Astrocyte of the cerebellum (primary cell): Measurements from ENCODE around the gene ATP11A.
"Not testable (repeated sequence)": the region's sequence is repeated elsewhere in the genome, so short reads cannot be mapped to it uniquely, and the experiment has no call there.

Experiments
- DNase-seq: peaks from one replicate; pipeline ENCODE4 v3.0.0-alpha.2; 2011; ENCODE audit warnings: low read depth
- H3K4me3 ChIP-seq: 2 replicates; pipeline ENCODE4 v1.5.1; 2011; ENCODE audit warnings: mild to moderate bottlenecking, low read depth, low read length, moderate library complexity
- in situ Hi-C: cut with HindIII; loops from 2 replicates; pipeline ENCODE4 v1.10.0; 2017; ENCODE audit warnings: low sequenced_read_pairs
- TF ChIP-seq, protein P1 (sequence below): IDR thresholded peaks from 2 replicates; pipeline ENCODE4 v1.5.1; 2012; ENCODE audit warnings: low read length, low read depth, moderate library complexity, mild to moderate bottlenecking; ENCODE audit errors: missing control alignments

The ATP11A gene

DNA sequence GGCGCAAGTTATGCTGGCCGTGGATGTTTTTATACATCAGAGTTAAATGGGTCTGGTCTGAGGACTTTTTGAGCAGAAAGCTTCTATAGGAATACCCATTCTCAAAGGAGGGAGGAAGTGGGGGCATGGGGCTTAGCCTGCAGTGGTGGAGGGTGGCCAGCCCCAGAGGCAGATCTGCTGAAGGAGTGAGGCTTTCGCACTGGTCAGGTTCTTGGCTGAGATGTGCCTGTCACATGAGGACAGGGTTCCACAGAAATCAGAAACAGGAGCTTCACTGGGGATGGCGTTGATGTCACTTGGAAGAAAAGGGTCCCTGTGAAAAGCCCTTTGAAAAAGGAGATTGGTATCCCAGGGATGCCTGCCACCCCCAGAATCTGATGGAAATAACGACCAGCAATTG lies 178.5 kb downstream of the ATP11A start:
- no peak overlapping the region for H3K4me3 ChIP-seq
- in situ Hi-C loops, result no loop called here
- TF ChIP-seq, protein P1, sequence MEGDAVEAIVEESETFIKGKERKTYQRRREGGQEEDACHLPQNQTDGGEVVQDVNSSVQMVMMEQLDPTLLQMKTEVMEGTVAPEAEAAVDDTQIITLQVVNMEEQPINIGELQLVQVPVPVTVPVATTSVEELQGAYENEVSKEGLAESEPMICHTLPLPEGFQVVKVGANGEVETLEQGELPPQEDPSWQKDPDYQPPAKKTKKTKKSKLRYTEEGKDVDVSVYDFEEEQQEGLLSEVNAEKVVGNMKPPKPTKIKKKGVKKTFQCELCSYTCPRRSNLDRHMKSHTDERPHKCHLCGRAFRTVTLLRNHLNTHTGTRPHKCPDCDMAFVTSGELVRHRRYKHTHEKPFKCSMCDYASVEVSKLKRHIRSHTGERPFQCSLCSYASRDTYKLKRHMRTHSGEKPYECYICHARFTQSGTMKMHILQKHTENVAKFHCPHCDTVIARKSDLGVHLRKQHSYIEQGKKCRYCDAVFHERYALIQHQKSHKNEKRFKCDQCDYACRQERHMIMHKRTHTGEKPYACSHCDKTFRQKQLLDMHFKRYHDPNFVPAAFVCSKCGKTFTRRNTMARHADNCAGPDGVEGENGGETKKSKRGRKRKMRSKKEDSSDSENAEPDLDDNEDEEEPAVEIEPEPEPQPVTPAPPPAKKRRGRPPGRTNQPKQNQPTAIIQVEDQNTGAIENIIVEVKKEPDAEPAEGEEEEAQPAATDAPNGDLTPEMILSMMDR, result no peak

DNA sequence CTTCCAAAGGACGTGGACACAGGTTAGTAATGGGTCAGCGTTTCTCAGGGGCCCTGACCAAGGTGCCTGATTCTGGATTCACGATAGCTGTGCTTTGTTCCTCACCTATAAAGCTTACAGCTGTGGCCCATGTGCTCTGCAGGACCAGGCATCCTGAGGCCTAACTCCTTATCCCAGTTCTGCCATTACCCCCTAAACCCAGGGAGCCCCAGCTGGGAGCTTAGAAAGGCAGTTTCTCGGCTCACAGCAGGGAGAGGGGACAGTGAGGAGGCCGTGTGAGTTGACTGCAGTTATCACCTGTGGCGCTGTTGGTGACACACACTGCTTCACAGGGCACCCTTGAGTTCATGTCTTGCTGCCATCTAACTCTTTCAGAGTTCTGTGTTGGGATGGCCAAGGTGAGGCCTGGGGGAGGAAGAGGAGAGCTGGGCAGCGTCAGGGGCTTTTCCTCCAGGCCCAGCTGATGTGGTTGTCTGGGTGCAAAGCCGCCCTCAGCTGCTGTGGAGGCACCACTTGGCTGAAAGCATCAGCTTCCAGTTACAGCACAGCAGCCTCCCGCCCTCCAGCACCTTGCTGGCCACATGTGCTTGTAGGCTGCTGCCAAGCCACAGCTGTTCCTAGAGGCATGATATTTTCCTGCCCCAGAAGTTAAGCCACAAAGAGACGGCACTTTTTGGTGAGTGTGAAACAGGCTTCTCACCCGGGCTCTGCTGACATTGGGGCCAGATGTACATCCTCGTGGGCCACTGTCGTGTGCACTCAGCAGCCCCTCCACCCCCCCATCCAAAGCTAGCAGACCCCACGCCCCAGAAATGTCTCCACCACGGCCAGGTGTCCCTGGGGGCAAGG lies 179.6 kb downstream of the ATP11A start:
- DNase-seq, result no peak
- in situ Hi-C loops, result no loop called here
- TF ChIP-seq, protein P1, result no peak
- no peak overlapping the region for H3K4me3 ChIP-seq

More for the DNA sequence above, 178.5 kb downstream of the ATP11A start:
- DNase-seq, result no peak

DNA sequence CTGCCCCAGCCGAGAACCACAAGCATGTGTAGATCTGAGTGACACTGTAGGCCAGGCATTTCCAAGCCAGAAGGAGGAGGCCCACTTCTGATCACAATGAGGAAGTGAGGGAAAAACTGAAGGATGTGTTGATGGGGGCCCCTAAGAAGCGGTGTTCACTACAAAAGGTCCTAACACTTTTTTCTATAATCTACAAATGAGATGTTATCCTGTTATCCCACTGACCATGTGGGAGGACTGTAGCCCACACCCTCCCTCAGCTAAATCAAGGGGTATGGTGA lies 180.2 kb downstream of the ATP11A start:
- no peak for DNase-seq
- TF ChIP-seq, protein P1, result no peak
- H3K4me3 ChIP-seq, result no peak overlapping the region
- in situ Hi-C loops, result no loop called here

DNA sequence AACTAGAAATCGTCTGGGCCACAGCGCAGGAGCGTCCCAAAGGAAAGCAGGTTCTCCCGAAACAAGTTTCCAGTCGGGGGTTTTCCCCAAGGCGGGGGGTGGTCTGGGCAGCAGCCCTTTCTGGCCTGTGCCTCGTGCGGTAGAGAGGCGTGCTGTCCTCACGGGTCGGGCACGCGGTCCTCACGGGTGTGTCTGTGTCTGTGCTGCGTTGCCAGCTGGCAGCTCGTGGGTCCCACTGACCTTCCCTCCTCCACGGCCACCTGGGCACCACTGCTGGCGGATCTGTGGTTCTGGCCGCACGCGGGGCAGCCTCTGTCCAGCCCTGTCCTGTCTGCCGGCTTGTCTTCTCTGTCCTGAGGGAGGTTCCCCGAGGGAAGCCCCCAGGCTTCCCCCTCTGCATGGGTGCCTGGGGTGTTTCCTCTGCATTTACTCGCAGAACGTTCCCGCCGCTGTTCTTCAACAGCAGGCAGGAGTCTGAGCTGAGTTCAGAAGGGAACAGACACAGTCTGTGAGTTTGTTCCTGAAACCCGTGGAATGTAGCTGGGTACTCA lies 181.0 kb downstream of the ATP11A start:
- TF ChIP-seq, protein P1, result no peak
- in situ Hi-C loops, result no loop called here
- no peak for DNase-seq
- no peak overlapping the region for H3K4me3 ChIP-seq

DNA sequence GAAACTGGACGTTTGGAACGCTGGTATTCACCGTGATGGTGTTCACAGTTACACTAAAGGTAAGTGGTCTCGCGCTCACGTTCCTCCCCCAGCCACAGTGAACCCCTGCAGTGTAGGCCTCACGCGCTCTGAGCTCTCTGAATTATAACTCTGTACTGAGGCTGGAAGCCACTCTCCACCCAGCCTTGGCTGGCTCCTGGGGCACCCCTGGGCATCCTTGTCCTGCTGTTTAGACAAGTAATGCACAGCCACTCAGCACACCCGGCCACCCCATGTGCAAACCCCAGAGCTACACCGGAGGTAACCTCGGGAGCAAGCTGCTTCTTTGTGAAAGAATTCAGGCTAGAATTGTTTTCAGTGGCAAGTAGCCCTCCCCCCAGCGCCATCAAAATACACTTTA lies 181.9 kb downstream of the ATP11A start:
- TF ChIP-seq, protein P1, result no peak
- in situ Hi-C loops, result no loop called here
- no peak overlapping the region for H3K4me3 ChIP-seq
- DNase-seq, result no peak

DNA sequence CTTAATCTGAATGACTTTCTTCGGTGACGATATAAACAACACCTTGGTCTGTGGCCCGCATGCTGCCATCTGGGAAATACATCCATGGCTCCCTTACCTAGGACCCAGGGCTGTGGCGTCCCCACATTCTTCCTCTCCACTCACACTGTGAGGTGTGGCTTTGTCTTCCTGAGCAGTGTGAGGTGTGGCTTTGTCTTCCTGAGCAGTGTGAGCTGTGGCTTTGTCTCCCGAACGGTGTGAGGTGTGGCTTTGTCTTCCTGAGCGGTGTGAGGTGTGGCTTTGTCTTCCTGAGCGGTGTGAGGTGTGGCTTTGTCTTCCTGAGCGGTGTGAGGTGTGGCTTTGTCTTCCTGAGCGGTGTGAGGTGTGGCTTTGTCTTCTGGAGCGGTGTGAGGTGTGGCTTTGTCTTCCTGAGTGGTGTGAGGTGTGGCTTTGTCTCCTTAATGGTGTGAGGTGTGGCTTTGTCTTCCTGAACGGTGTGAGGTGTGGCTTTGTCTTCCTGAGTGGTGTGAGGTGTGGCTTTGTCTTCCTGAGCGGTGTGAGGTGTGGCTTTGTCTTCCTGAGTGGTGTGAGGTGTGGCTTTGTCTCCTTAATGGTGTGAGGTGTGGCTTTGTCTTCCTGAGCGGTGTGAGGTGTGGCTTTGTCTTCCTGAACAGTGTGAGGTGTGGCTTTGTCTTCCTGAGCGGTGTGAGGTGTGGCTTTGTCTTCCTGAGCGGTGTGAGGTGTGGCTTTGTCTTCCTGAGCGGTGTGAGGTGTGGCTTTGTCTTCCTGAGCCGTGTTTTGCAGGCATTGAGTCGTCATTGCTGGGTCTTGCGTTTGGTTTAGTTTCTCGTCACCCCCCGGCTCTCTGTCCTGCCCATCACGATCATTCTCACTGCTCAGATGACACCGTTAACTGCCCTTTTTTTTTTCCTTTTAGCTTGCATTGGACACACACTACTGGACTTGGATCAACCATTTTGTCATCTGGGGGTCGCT lies 183.1 kb downstream of the ATP11A start:
- in situ Hi-C loops, DNase-seq, H3K4me3 ChIP-seq: not testable (repeated sequence)
